Measurements from ENCODE around the gene PRPSAP2.

GRCh38 chr17:18954321-18954720 is 96.4 kb downstream of the PRPSAP2 start:
- TF ChIP-seq POLR2AphosphoS5 (IDR thresholded peaks at IDR 0.05) (no peak), EP300 (IDR thresholded peaks at IDR 0.05) (no peak), CTCF (IDR thresholded peaks at IDR 0.05) (no peak), POLR2A (IDR thresholded peaks at IDR 0.05) (no peak)

Data from sigmoid colon (tissue), 4 donors.